OCI-LY1 (cell line): Measurements from ENCODE around the gene SPSB1.

Experiments used
- H2AFZ ChIP-seq: fragments of 200-600 bp; sonication (generic), shearing (Covaris generic); 2 replicates; pipeline ENCODE4 v1.6.0; 2014; ENCODE audit warnings: antibody characterized with exemption, mild to moderate bottlenecking, low read length
- H3F3A ChIP-seq: fragments of 200-600 bp; sonication (generic), shearing (Covaris generic); 2 replicates; pipeline ENCODE4 v1.6.0; 2014; ENCODE audit warnings: mild to moderate bottlenecking, antibody characterized with exemption, low read length, moderate library complexity; ENCODE audit not compliant: insufficient read depth
- H3K27ac ChIP-seq: fragments of 200-600 bp; sonication (generic); 2 replicates; pipeline ENCODE4 v1.5.1; 2014; ENCODE audit warnings: low read length, mixed run types, mild to moderate bottlenecking, low read depth; ENCODE audit not compliant: poor library complexity, severe bottlenecking
- H3K27me3 ChIP-seq: fragments of 200-600 bp; sonication (generic); 2 replicates; pipeline ENCODE4 v1.6.0; 2014; ENCODE audit warnings: antibody characterized with exemption, mild to moderate bottlenecking, low read length, moderate library complexity; ENCODE audit not compliant: insufficient read depth
- H3K36me3 ChIP-seq: fragments of 200-600 bp; sonication (generic); 2 replicates; pipeline ENCODE4 v1.6.1; 2014; ENCODE audit warnings: mild to moderate bottlenecking, antibody characterized with exemption, low read length, moderate library complexity, mixed read lengths; ENCODE audit not compliant: insufficient read depth
- H3K4me1 ChIP-seq: fragments of 200-600 bp; sonication (generic); 2 replicates; pipeline ENCODE4 v1.5.1; 2014; ENCODE audit warnings: mild to moderate bottlenecking, low read length, moderate library complexity; ENCODE audit not compliant: insufficient read depth, severe bottlenecking
- H3K4me2 ChIP-seq: fragments of 200-600 bp; sonication (generic), shearing (Covaris generic); 2 replicates; pipeline ENCODE4 v1.6.1; 2014; ENCODE audit warnings: low read length
- H3K4me3 ChIP-seq: fragments of 200-600 bp; sonication (generic); 2 replicates; pipeline ENCODE4 v1.5.1; 2014; ENCODE audit warnings: low read length, low read depth, mild to moderate bottlenecking, mixed read lengths; ENCODE audit not compliant: poor library complexity, severe bottlenecking
- H3K79me2 ChIP-seq: fragments of 200-600 bp; shearing (Covaris generic); 2 replicates; pipeline ENCODE4 v1.6.1; 2016; ENCODE audit warnings: mixed run types, low read length, mixed read lengths; ENCODE audit not compliant: insufficient read depth
- H3K9ac ChIP-seq: fragments of 200-600 bp; sonication (generic), shearing (Covaris generic); 2 replicates; pipeline ENCODE4 v1.6.1; 2014; ENCODE audit warnings: mild to moderate bottlenecking, low read length, mixed read lengths
- H3K9me2 ChIP-seq: fragments of 200-600 bp; sonication (generic), shearing (Covaris generic); 2 replicates; pipeline ENCODE4 v1.6.1; 2014; ENCODE audit warnings: low read depth, mild to moderate bottlenecking, low read length, mixed read lengths
- H3K9me3 ChIP-seq: fragments of 200-600 bp; shearing (Covaris generic); 2 replicates; pipeline ENCODE4 v1.6.1; 2014; ENCODE audit warnings: low read length, mixed read lengths
- H4K20me1 ChIP-seq: fragments of 200-600 bp; sonication (generic), shearing (Covaris generic); 2 replicates; pipeline ENCODE4 v1.6.0; 2016; ENCODE audit warnings: mild to moderate bottlenecking, low read length; ENCODE audit not compliant: insufficient read depth
- EZH2 ChIP-seq: fragments of 200-600 bp; sonication (generic), shearing (Covaris generic); IDR thresholded peaks from 2 replicates; pipeline ENCODE4 v1.8.0; 2017; ENCODE audit warnings: borderline replicate concordance, mixed run types, mild to moderate bottlenecking, antibody characterized with exemption, low read length, moderate library complexity, mixed read lengths
- TF ChIP-seq, protein P1 (sequence below): fragments of 200-600 bp; sonication (generic), shearing (Covaris generic); IDR thresholded peaks from 2 replicates; pipeline ENCODE4 v1.5.1; 2017; ENCODE audit warnings: mild to moderate bottlenecking, antibody characterized with exemption, low read length, moderate library complexity, mixed read lengths

The SPSB1 gene

DNA sequence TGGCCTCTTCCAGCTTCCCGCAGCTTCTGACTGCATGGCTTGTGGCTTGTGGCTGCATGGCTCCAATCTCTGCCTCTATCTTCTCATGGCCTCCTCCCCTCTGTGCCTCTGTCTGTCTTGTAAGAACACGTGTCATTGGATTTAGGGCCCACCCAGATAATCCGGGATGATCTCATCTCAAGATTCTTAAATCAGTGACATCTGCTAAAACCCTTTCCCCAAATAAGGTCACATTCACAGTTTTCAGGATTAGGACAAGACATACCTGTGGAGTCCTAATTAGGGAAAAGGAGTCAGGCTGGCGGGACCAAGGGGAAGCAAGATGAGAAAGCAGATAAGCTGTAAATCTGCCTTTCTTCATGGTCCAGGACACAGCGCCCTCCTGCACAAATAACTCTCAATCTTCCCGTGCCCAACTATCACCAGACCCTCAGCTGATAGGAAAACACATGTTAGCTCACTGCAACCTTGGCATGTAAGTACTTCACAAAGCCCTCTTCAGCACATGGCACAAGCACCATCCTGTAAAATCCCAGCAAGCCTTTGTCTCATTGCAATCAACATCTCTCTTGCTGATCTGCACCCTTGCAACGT is 82.2 kb downstream of the SPSB1 start:
- TF ChIP-seq EZH2, result no peak
- TF ChIP-seq, protein P1, sequence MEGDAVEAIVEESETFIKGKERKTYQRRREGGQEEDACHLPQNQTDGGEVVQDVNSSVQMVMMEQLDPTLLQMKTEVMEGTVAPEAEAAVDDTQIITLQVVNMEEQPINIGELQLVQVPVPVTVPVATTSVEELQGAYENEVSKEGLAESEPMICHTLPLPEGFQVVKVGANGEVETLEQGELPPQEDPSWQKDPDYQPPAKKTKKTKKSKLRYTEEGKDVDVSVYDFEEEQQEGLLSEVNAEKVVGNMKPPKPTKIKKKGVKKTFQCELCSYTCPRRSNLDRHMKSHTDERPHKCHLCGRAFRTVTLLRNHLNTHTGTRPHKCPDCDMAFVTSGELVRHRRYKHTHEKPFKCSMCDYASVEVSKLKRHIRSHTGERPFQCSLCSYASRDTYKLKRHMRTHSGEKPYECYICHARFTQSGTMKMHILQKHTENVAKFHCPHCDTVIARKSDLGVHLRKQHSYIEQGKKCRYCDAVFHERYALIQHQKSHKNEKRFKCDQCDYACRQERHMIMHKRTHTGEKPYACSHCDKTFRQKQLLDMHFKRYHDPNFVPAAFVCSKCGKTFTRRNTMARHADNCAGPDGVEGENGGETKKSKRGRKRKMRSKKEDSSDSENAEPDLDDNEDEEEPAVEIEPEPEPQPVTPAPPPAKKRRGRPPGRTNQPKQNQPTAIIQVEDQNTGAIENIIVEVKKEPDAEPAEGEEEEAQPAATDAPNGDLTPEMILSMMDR, result no peak
- H3K27ac ChIP-seq, result no peak overlapping the region
- H3K9me3 ChIP-seq, result no peaks in the 10 kb centered on the region

DNA sequence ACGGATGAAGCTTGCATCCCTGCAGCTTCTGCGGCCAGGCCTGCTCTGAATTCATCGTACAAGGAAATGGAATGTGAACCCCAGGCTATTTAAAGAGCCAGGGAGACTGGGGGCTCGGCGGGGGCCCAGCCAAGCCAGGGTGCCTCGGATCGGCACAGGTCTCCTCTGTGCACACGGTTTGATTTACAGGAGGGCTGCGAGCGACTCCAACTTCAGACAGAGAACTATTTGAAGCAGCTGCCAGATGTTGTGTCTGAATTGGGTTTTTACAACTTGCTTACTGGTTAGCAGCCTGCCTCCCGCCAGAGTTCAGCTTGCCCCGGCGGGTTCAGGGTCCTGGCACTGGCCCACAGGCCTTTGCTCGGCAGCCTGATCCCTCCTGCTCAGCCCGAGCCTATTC is 83.2 kb downstream of the SPSB1 start:
- Histone ChIP-seq H4K20me1 (no peaks in the 10 kb centered on the region), H3K4me3 (no peak overlapping the region), H3K27me3 (0 out of 2 replicates have a peak, but pooled peaks cover 4% of the 10 kb centered on the region), H3K27ac (no peak overlapping the region), H3K9me2 (no peaks in the 10 kb centered on the region), H3K4me1 (no peaks in the 10 kb centered on the region), H3K36me3 (no peaks in the 10 kb centered on the region), H3K79me2 (no peaks in the 10 kb centered on the region), H3K9me3 (no peaks in the 10 kb centered on the region), H2AFZ (no peak overlapping the region), H3K9ac (no peak overlapping the region), H3K4me2 (no peak overlapping the region), H3F3A (no peaks in the 10 kb centered on the region)
- no peak for TF ChIP-seq EZH2
- TF ChIP-seq, protein P1, result no peak

More for the DNA sequence above, 82.2 kb downstream of the SPSB1 start:
- Histone ChIP-seq H3K9me2 (no peaks in the 10 kb centered on the region), H3K36me3 (0 out of 2 replicates have a peak, but pooled peaks cover 3% of the 10 kb centered on the region), H2AFZ (no peak overlapping the region), H3K9ac (no peak overlapping the region), H3K79me2 (no peaks in the 10 kb centered on the region), H3K27me3 (no peaks in the 10 kb centered on the region), H3K4me3 (no peak overlapping the region), H3K4me2 (no peak overlapping the region), H4K20me1 (no peaks in the 10 kb centered on the region), H3F3A (no peaks in the 10 kb centered on the region), H3K4me1 (no peaks in the 10 kb centered on the region)

DNA sequence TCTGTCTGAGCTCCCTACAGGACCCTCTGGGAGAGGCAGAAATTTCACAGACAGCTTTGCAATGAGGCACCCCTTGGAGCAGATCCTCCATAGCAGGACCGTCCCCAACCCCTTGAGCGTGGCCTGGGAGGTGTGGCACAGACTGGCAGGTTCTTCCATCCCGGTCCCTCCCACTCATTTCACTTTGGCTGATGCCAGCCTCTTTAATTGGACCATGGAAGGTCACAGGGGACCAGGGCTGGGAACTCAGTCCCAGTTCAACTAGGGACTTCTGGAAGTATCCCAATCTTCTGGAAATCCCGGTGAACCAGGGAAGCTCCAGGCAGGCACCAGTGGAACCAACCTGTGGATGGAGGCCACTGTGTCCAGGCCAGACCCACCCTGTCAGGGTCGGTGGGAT is 83.7 kb downstream of the SPSB1 start:
- Histone ChIP-seq H3K4me2 (no peak overlapping the region), H3K9me3 (no peaks in the 10 kb centered on the region), H3K4me1 (no peaks in the 10 kb centered on the region), H4K20me1 (no peaks in the 10 kb centered on the region), H3K27ac (no peak overlapping the region), H3K9me2 (no peaks in the 10 kb centered on the region), H3K36me3 (no peaks in the 10 kb centered on the region), H3K27me3 (0 out of 2 replicates have a peak, but pooled peaks cover 4% of the 10 kb centered on the region), H3F3A (no peaks in the 10 kb centered on the region), H3K9ac (no peak overlapping the region), H2AFZ (no peak overlapping the region), H3K79me2 (no peaks in the 10 kb centered on the region), H3K4me3 (no peak overlapping the region)
- no peak for TF ChIP-seq EZH2
- TF ChIP-seq, protein P1, result no peak
